ENCODE data around the gene TPPP. TPM values are rescaled to one million over a fixed set of nuclear protein-coding genes. Genes with fewer than 3 reads are reported as not detected.

TPPP gene
- total and polyA plus RNA-seq, 12 donors = 4.6 to 50.6 (median 12.2) TPM

DNA sequence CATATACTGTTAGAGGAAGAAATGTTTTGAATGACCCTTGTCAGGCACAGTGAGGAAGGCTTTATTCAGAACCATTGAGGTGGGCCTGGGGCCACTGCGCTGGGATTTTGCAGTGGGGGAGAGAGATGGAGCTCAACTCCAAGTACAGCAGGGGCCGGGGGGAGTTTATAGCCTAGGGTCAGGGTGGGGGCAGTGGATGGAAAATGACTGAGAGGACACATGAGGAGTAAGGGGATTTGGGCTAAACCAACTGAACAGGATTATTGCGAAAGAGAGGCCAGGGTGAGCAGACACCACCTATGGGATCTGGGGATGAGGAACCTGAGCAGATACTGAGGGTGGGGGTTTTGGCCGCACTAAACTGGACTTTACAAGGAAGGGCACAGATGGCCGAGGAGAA lies 74.7 kb downstream of the TPPP start:
- Histone ChIP-seq H3K27me3 (no peaks in the 10 kb centered on the region), H3K36me3 (peaks cover 0 to 35% (median 6%) of the 10 kb centered on the region in 9 donors), H3K4me1 (peaks cover 0 to 12% (median 0%) of the 10 kb centered on the region in 9 donors), H3K9me3 (peaks cover 0 to 8% (median 0%) of the 10 kb centered on the region in 11 donors), H3K27ac (no peak overlapping the region), H3K4me3 (no peak overlapping the region)
- ATAC-seq = no peak
- DNase-seq = no peak
- WGBS, 2 donors = 97% methylated on average over 5 of the region's 5 CpGs
- intact Hi-C loops (cut with DNase I) = loop anchor here in 1 of 10 donors (10.0 kb wide), 1 partner anchor 174 kb away; the partner anchor contains the start of gene EXOC3
- TF ChIP-seq CTCF (IDR thresholded peaks at IDR 0.05) = no peak

DNA sequence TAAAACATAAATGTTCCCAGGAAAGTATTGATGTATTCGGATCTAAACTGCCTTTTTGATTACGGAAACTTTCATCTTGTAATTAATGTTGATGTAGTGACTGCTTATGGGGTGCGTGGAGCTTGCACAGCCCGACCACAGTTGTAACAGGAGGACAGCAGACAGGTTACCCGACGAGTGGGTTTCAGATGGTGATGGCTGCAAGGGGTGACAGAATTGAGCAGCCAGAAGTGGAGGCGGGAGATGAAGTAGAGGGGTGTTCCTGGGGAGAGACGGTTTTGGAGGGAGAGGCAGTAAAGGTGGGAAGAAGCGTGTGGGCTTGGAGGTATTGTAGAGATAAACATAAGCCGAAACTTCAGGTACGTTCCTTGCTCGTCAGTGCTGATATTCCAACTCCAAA lies 75.3 kb downstream of the TPPP start:
- Histone ChIP-seq H3K27me3 (no peaks in the 10 kb centered on the region), H3K9me3 (peaks cover 0 to 8% (median 0%) of the 10 kb centered on the region in 11 donors), H3K4me1 (peaks cover 0 to 16% (median 3%) of the 10 kb centered on the region in 9 donors), H3K4me3 (no peak overlapping the region), H3K27ac (no peak overlapping the region), H3K36me3 (peaks cover 0 to 35% (median 6%) of the 10 kb centered on the region in 9 donors)
- ATAC-seq (no peak), DNase-seq (no peak)
- intact Hi-C loops (cut with DNase I) = loop anchor here in 1 of 10 donors (10.0 kb wide), 1 partner anchor 173 kb away; the partner anchor contains the start of gene EXOC3
- TF ChIP-seq CTCF (IDR thresholded peaks at IDR 0.05) = no peak
- 95 to 96% methylated on average over 12 of the region's 12 CpGs for WGBS, 2 donors

DNA sequence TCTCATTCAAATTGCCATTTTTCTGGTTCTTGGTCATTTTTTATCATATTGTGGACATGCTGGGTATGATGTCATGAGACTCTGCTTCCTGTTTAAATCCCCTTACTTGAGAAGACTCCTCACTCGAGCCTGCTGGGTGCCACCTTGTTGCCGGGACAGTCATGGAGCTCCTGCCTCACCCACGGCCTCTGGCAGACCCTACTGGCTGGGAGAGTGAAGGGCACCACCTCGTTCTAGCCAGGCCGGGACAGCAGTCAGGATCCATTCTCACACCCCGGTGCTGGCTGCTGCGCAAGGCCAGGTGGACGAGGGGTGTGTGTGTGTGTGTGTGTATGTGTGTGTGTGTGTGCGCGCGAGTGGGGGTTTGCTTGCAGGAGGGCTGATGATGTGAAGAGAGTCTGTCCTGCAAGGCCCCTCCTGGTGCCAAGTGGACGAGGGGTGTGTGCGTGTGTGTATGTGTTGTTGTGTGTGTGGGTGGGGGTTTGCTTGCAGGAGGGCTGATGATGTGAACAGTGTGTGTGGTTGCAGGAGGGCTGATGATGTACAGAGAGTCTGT lies 76.6 kb downstream of the TPPP start:
- Histone ChIP-seq H3K27ac (no peak overlapping the region), H3K9me3 (peaks cover 0 to 8% (median 0%) of the 10 kb centered on the region in 11 donors), H3K36me3 (peaks cover 0 to 28% (median 6%) of the 10 kb centered on the region in 9 donors), H3K27me3 (no peaks in the 10 kb centered on the region), H3K4me1 (peaks cover 0 to 22% (median 9%) of the 10 kb centered on the region in 9 donors), H3K4me3 (no peak overlapping the region)
- WGBS, 2 donors = 72 to 81% methylated on average over 13 of the region's 13 CpGs
- intact Hi-C loops (cut with DNase I) = loop anchor here in 1 of 10 donors (10.0 kb wide), 1 partner anchor 172 kb away; the partner anchor contains the start of gene EXOC3
- no peak for TF ChIP-seq CTCF (IDR thresholded peaks at IDR 0.05)
- no peak for DNase-seq
- no peak for ATAC-seq

- Histone ChIP-seq H3K36me3 (no peaks in the 10 kb centered on the region), H3K9me3 (peaks cover 0 to 8% (median 0%) of the 10 kb centered on the region in 11 donors), H3K27me3 (peaks cover 0 to 10% (median 3%) of the 10 kb centered on the region in 7 donors), H3K27ac (peak overlapping the region in 4 of 10 donors; percentile 6 to 77 (median 50)), H3K4me1 (peaks cover 0 to 25% (median 11%) of the 10 kb centered on the region in 9 donors), H3K4me3 (peak overlapping the region; percentile 34 to 93 (median 82))
- intact Hi-C loops (cut with DNase I) = loop anchor here in 2 of 10 donors (5.0 to 10.0 kb wide), 2 partner anchors 140 to 168 kb away; partner anchors contain the start of gene EXOC3 (in 1 of the 2)
- DNase-seq = no peak
- WGBS, 2 donors = 13 to 16% methylated on average over 35 to 49 of the region's 49 CpGs
- TF ChIP-seq CTCF (IDR thresholded peaks at IDR 0.05) = no peak
- peak in 3 of 8 donors; percentile 9 to 38 (median 25) for ATAC-seq
Observed at GRCh38 chr5:612498-613424, 80.4 kb downstream of the TPPP start.
